GM21447 (cell line): ENCODE data around the gene NCAPG.
A peak's percentile ranks its signal among the peaks of the same experiment; 100 is the strongest.

ENCODE experiments used
- ATAC-seq: cut with Tn5 transposase; IDR thresholded peaks from one replicate; pipeline ENCODE4 v1.9.1; 2021; ENCODE audit not compliant: unreplicated experiment

Gene NCAPG

DNA sequence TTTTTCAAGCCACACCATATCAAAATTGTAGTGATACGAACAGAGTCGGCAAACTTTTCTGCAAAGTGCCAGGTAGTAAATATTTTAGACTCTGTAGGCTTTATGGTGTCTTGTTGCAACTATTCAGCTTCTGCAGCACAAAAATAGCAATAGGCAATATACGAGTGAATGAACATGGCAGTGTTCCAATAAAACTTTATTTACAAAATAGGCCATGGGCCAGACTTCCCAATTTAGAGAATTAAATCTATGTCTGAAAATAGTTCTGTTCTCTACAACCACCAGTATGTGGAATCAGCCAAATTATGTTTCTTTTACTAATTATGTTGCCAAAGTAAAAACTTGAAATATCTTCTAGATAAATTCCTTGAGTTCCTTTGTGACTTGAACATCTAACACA lies 56.5 kb downstream of the NCAPG start:
- ATAC-seq, result no peak

DNA sequence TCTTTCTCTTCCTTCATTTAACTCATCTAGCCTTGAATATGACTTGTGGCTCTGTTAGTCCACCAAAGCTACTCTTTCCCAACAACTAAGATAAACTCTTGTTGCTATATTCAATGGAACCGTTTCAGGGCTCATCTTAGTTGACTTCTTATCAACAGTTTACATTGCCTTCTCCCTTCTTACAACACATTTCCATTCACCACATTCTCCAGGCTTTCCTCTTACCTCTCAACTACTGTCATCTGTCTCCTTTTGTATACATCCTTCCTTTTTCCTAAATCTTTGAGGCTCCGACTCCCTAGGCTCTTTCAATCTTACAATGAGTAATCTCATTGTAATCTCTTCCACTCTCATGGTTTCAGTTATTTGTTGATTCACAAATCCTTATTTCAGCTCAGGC lies 58.5 kb downstream of the NCAPG start:
- no peak for ATAC-seq

DNA sequence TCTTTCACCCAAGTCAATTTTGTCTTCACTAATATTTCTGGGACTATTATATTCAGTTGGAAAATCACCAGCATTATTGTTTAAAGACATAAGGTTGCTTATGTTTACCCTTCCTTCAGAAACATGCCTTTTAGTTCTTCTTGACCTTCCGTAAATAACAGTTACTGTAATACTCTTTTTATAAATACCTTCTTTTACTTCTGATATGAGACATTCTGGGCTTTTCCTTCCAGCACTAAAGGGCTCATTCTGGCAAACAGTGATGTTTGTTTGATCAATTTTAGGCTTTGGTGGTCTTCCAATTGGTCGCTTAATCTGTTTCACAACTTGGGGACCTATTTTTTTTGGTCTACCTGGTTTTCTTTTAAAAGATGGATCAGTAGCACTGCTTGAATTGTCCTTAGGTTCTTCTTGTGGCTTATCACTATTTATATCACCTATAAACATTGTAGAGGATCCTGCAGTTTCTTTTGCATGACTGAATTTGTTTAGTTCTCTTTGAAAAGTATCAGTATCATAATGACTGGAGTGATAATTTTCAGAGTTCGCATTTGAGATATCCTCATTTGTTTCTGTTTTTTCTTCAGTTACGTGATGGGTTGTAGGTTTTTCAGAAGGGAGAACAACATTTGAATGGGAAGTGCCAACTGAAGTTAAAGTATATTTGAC lies 64.8 kb downstream of the NCAPG start:
- peak; percentile 99 for ATAC-seq

DNA sequence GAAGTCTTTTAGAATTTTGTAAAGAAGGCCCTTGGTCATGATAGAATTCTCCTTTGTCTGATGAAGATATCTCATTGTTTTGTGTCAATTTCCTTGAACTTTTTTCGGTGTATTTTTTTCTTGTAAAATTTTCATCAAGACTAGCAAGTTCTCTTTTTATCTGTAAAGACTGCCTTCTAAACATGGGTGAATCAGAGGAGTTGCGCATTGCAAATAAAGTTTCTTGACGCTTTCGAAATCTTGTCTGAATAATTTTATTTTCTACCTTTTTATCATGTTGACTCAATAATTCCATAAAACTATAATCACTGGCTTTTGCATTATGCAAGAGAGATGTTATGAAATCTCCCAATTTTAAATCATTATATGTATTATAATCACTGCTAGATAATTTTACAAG lies 66.2 kb downstream of the NCAPG start:
- no peak for ATAC-seq

DNA sequence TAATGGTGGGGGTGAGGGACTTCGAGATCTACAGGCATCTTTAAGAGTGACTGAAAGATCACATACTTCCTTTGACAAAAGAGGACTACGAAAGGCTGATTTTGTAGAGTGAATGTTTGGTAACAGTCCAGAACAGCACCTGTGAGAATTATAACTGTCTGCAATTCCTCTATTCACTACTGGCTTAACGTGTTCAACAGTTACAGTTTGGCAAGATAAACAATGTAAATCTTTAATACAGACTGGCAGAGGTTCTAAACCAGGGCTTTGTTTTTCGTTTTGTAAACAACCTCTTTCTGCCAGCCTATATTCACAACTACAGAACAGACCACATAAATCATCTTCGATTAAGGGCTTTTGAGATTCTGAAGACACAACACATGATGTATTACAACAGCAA lies 66.9 kb downstream of the NCAPG start:
- no peak for ATAC-seq

DNA sequence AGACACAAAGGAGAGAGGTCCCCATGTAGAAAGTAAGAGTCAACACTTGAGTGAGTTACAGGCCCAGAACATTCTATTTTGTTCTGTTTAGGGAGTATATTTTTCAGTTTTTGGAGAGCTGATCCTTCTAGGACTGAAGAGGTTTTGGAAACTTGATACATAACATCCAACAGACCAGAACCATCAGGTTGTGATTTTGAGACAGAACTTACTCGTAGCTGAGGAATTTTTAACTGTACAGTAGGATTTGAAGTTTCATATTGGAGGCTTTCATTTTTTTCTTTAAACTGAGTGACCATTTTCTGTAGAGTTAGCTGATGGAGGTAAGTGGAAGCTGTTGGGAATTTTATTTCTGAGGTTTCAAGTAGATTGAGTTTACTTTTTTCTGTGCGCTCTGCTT lies 73.3 kb downstream of the NCAPG start:
- ATAC-seq, result no peak

DNA sequence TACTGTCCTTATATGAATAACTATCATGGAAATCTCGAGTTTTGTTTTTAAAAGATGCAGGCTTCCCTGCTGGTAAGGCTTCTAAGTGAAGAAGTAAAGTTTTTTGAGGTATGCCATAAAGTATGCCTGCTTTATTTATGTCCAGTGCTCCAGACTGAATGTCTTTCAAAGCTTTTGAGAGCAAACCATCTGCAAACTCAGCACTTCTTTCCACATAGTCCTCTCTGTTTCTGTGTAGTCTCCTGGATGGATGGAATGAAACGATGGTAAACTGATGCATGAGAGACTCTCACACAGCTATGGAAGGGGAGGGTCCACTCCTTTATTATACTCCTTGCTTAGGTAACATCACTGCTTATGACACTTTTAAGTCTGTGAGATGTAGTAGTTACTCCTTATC lies 73.7 kb downstream of the NCAPG start:
- no peak for ATAC-seq

DNA sequence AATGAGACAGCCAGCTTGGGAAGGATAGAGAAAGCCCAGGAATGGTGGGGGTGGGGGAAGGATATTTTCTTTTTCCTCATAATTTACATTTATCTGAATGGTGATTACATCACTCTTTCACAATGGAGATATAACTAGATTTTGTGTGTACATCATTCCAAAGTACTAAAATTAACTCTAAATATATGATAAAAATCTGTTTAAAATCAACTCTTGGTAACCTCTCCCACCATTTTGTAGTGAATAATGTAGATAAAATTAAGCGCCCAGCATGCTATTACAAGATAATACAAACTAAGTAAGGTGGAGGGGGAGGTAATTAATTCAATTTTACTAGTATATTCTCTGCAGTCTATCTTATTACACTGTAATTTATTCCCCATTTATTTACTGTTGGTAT lies 78.9 kb downstream of the NCAPG start:
- ATAC-seq, result no peak

DNA sequence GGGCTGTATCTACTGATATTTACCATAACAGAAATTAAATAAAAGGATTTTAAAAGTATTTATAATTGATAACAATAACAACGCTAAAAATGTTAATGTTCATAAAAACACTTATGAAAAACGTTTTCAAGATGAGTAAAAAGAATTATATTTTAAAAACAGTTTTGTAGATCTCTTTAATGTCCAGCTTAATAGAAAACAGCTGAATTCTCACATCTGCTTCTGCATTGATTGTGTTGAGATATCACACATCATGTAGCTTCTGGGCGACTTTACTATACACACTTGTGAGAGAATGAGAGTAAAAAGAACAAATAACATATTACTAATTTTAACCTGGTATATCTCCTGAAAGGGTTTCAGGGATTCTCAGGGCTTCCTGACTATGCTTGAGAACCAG lies 83.6 kb downstream of the NCAPG start:
- ATAC-seq, result no peak
